NCI-H2107 treated with DMSO at 0.1 percent for 48 hours (cell line): ENCODE measurements around the gene SFN.
"Not testable (repeated sequence)": the region's sequence is repeated elsewhere in the genome, so short reads cannot be mapped to it uniquely, and the experiment has no call there.

Experiments
- DNase-seq: peaks from one replicate; lab custom pipeline; 2025; ENCODE audit not compliant: unreplicated experiment; lab: John Stamatoyannopoulos, UW

The SFN gene

GRCh38 chr1:26862781-26863684 lies at the start of gene SFN:
Gene SFN, plus strand, starts transcription at chr1:26863149. Its CDS starts 64 bp downstream, at chr1:26863213.
- DNase-seq, result peak; percentile 61

- DNase-seq, result no peak
Observed at GRCh38 chr1:26814377-26814776, 48.6 kb upstream of the SFN start.

GRCh38 chr1:26814893-26815292 lies 48.1 kb upstream of the SFN start:
- DNase-seq, result no peak

GRCh38 chr1:26820784-26821269 lies 42.1 kb upstream of the SFN start:
- DNase-seq, result no peak

GRCh38 chr1:26822737-26823395 lies 40.1 kb upstream of the SFN start:
- no peak for DNase-seq

- DNase-seq, result no peak
Observed at GRCh38 chr1:26824731-26825130, 38.2 kb upstream of the SFN start.

- DNase-seq, result peak; percentile 12
Observed at GRCh38 chr1:26826261-26827105, 36.5 kb upstream of the SFN start, which contains the start of gene ZDHHC18. Gene ZDHHC18, plus strand, starts transcription at chr1:26826688. Its CDS starts 117 bp downstream, at chr1:26826805.

GRCh38 chr1:26827106-26827604 lies 35.8 kb upstream of the SFN start:
- no peak for DNase-seq

- no peak for DNase-seq
Observed at GRCh38 chr1:26827663-26828062, 35.3 kb upstream of the SFN start.

GRCh38 chr1:26828411-26828991 lies 34.4 kb upstream of the SFN start:
- DNase-seq, result no peak

GRCh38 chr1:26829184-26829911 lies 33.6 kb upstream of the SFN start:
- DNase-seq, result no peak

GRCh38 chr1:26831059-26831458 lies 31.9 kb upstream of the SFN start:
- DNase-seq, result no peak

GRCh38 chr1:26831546-26832248 lies 31.3 kb upstream of the SFN start:
- peak; percentile 9 for DNase-seq

- no peak for DNase-seq
Observed at GRCh38 chr1:26832249-26832960, 30.5 kb upstream of the SFN start.

- DNase-seq, result no peak
Observed at GRCh38 chr1:26833432-26834405, 29.2 kb upstream of the SFN start.

GRCh38 chr1:26837665-26838064 lies 25.3 kb upstream of the SFN start:
- DNase-seq, result not testable (repeated sequence)
